GM12878 (cell line): ENCODE results near the gene KMT2E. TPM values are rescaled to one million over a fixed set of nuclear protein-coding genes. Genes with fewer than 3 reads are reported as not detected.

Experiments used
- ATAC-seq: fragments of 200-7000 bp; cut with Tn5 transposase; 3 replicates; pipeline ENCODE4 v1.9.1; 2020; ENCODE audit warnings: mild to moderate bottlenecking, moderate library complexity
- BruUV-seq: library from RNA; stranded (reverse); fragments of 400-500 nt; replicated peaks from 2 replicates; lab custom pipeline; 2021; lab: Mats Ljungman, UMichigan
- CTCF ChIA-PET: fragments of 300-600 bp; sonication (Branson Sonifier 250); formaldehyde crosslinking; extraction: SDS; loops from one replicate; lab custom pipeline; 2021; ENCODE audit warnings: inconsistent platforms; lab: Yijun Ruan, JAX
- POLR2A ChIA-PET: fragments of 350-600 bp; formaldehyde crosslinking; extraction: SDS; loops from one replicate; lab custom pipeline; 2021; ENCODE audit warnings: inconsistent platforms; lab: Charles Lee
- RAD21 ChIA-PET: fragments of 300-600 bp; sonication (Branson Sonifier 250); formaldehyde crosslinking; loops from one replicate; lab custom pipeline; 2023; ENCODE audit warnings: antibody characterized with exemption; ENCODE audit not compliant: unreplicated experiment; lab: Charles Lee
- SMC1A ChIA-PET: fragments of 300-600 bp; sonication (Branson Sonifier 250); formaldehyde crosslinking; loops from one replicate; lab custom pipeline; 2023; ENCODE audit not compliant: unreplicated experiment, uncharacterized antibody; lab: Charles Lee
- DNase-seq: peaks from one replicate; pipeline ENCODE4 v3.0.0-alpha.2; 2011; ENCODE audit warnings: low read depth, low spot score
- FAIRE-seq: peaks from 3 replicates; lab custom pipeline; 2011; peaks lifted over from hg19 to GRCh38; lab: Jason Lieb, UNC
- H2AFZ ChIP-seq: 2 replicates; pipeline ENCODE4 v1.6.0; 2011; ENCODE audit warnings: low read depth, low read length, control low read depth; ENCODE audit not compliant: control insufficient read depth
- H3K27ac ChIP-seq: 2 replicates; pipeline ENCODE4 v1.5.1; 2011; ENCODE audit warnings: control low read depth; ENCODE audit not compliant: control insufficient read depth, insufficient read depth
- H3K27me3 ChIP-seq, 2 experiments: replicated peaks in 1 of 2; 2 replicates each; pipeline versions ENCODE4 v1.6.0 to v1.6.1; 2011; ENCODE audit warnings: low read length in 1 of 2; ENCODE audit not compliant: control insufficient read depth in 2 of 2, insufficient read depth in 2 of 2
- H3K36me3 ChIP-seq, 2 experiments: 2 replicates each; pipeline ENCODE4 v1.5.1; 2011; ENCODE audit warnings: low read length in 1 of 2; ENCODE audit not compliant: control insufficient read depth in 2 of 2, insufficient read depth in 2 of 2
- H3K4me1 ChIP-seq: 2 replicates; pipeline ENCODE4 v1.6.1; 2011; ENCODE audit warnings: mild to moderate bottlenecking, low read length, moderate library complexity, mixed read lengths; ENCODE audit not compliant: control insufficient read depth, insufficient read depth
- H3K4me2 ChIP-seq: 2 replicates; pipeline ENCODE4 v1.6.0; 2011; ENCODE audit warnings: control low read depth; ENCODE audit not compliant: control insufficient read depth, insufficient read depth
- H3K4me3 ChIP-seq: fragments of 200-600 bp; sonication (generic); 2 replicates; pipeline ENCODE4 v1.5.1; 2016
- H3K79me2 ChIP-seq: 2 replicates; pipeline ENCODE4 v1.6.0; 2011; ENCODE audit warnings: low read length; ENCODE audit not compliant: control insufficient read depth, insufficient read depth
- H3K9ac ChIP-seq: 2 replicates; pipeline ENCODE4 v1.8.0; 2011; ENCODE audit warnings: low read length, control low read depth, mixed read lengths; ENCODE audit not compliant: control insufficient read depth, insufficient read depth
- H3K9me3 ChIP-seq: replicated peaks from 3 replicates; pipeline ENCODE4 v1.5.1; 2011; ENCODE audit warnings: mild to moderate bottlenecking, low read length; ENCODE audit not compliant: control insufficient read depth, insufficient read depth
- H4K20me1 ChIP-seq: 2 replicates; pipeline ENCODE4 v1.6.0; 2011; ENCODE audit not compliant: control insufficient read depth, insufficient read depth
- ATF2 ChIP-seq: IDR thresholded peaks from 2 replicates; pipeline ENCODE4 v1.6.1; 2012; ENCODE audit warnings: low read length, inconsistent platforms
- CBFB ChIP-seq: IDR thresholded peaks from 2 replicates; pipeline ENCODE4 v1.6.1; 2016; ENCODE audit warnings: antibody characterized with exemption, low read depth
- CHD1 ChIP-seq: IDR thresholded peaks from 2 replicates; pipeline ENCODE4 v1.6.1; 2012; ENCODE audit warnings: low read depth, low read length, improper control_type of control experiment
- ESRRA ChIP-seq: IDR thresholded peaks from 2 replicates; pipeline ENCODE4 v1.6.1; 2012; ENCODE audit warnings: mild to moderate bottlenecking, low read length, improper control_type of control experiment
- HDAC2 ChIP-seq: fragments of 200-600 bp; sonication (generic); IDR thresholded peaks from 2 replicates; pipeline ENCODE4 v1.6.1; 2017
- MTA2 ChIP-seq: fragments of 450-650 bp; IDR thresholded peaks from 2 replicates; pipeline ENCODE4 v1.6.1; 2016; ENCODE audit warnings: low read depth, mild to moderate bottlenecking, moderate library complexity
- NKRF ChIP-seq: fragments of 450-650 bp; conservative IDR thresholded peaks from 2 replicates; pipeline ENCODE4 v1.6.1; 2017; ENCODE audit warnings: mild to moderate bottlenecking, moderate library complexity
- POLR2AphosphoS2 ChIP-seq: IDR thresholded peaks from 2 replicates; pipeline ENCODE4 v1.6.1; 2011; ENCODE audit warnings: low read depth, mild to moderate bottlenecking, low read length, improper control_type of control experiment, moderate library complexity
- TCF7 ChIP-seq: IDR thresholded peaks from 2 replicates; pipeline ENCODE4 v1.6.1; 2014; ENCODE audit warnings: antibody characterized with exemption, borderline replicate concordance
- WGBS: methylation state at CpG from one replicate; pipeline ENCODE4 v1.1.6; 2016; ENCODE audit warnings: low lambda C conversion rate; ENCODE audit not compliant: insufficient replicate concordance, insufficient coverage; ENCODE audit errors: missing lambda C conversion rate; 5-methylcytosine and 5-hydroxymethylcytosine counted together
- in situ Hi-C: fragments of 300-500 bp; cut with MboI; formaldehyde crosslinking; loops from 9 replicates; pipeline ENCODE4 v1.14.3; 2018; ENCODE audit warnings: mixed read lengths
- intact Hi-C: fragments of 100-400 bp; cut with micrococcal nuclease; formaldehyde crosslinking; loops from one replicate; pipeline ENCODE4 v1.14.2; 2022; ENCODE audit not compliant: unreplicated experiment
- polyA plus RNA-seq, 11 experiments: library from polyadenylated mRNA; depleted of rRNA in 4 of 11; unstranded in 6 of 11; stranded (reverse) in 5 of 11; fragments of >200 nt; fragmentation: Nextera tagmentation in 4 of 11; fragmentation: Illumina TruSeq in 1 of 11; extraction: Ambion mirVana in 4 of 11; extraction: Trizol in 1 of 11; gene quantifications; 1 replicate in 1 of 11; 2 replicates in 10 of 11; pipeline versions ENCODE4 v1.2.1 to v1.2.3, GENCODE V29; 2011 to 2016; ENCODE audit warnings: inconsistent platforms in 2 of 11, missing spikeins in 2 of 11, low read depth in 1 of 11
- total RNA-seq, 4 experiments: library from RNA; depleted of rRNA in 3 of 4; stranded (reverse); fragments of >200 nt in 3 of 4; fragmentation: Illumina TruSeq in 1 of 4; extraction: Trizol in 1 of 4; gene quantifications; 2 replicates each; pipeline versions ENCODE4 v1.2.1 to v1.2.3, GENCODE V29; 2013 to 2021

KMT2E gene
- total and polyA plus RNA-seq, 10 of the 15 experiments (the other 5 are each of a cell fraction or from before 2014, with no cell fraction given) = 13.2 to 68.1 (median 34.1) TPM

GRCh38 chr7:105079348-105079747 is 65.3 kb downstream of the KMT2E start:
- H3K4me3 ChIP-seq = no peak overlapping the region
- ChIA-PET POLR2A (interaction anchor here (0.7 kb wide), 1 partner anchor 406 kb away, joined by 4 read pairs; no protein-coding TSS in a partner anchor), SMC1A (interaction anchor here (0.6 to 2.2 kb wide), 9 partner anchors 9 to 100 kb away, joined by 3 to 9 read pairs (median 4); no protein-coding TSS in a partner anchor), RAD21 (interaction anchor here (0.6 kb wide), 1 partner anchor 247 kb away, joined by 3 read pairs; no protein-coding TSS in a partner anchor), CTCF (interaction anchor here (0.9 to 1.4 kb wide), 2 partner anchors 9 to 99 kb away, joined by 6 read pairs; no protein-coding TSS in a partner anchor)
- H3K36me3 ChIP-seq = peaks cover 0 to 48% of the 10 kb centered on the region in 2 experiments; a peak in 3 of 4 replicates
- BruUV-seq = no TSS peak
- in situ Hi-C loops (loop anchor here (25.0 kb wide), 1 partner anchor 1742 kb away; the partner anchor contains the start of genes DNAJC2 and PSMC2), intact Hi-C loops (no loop called here)
- H3K4me2 ChIP-seq = no peak overlapping the region
- H3K4me1 ChIP-seq = no peaks in the 10 kb centered on the region
- H3K27ac ChIP-seq = no peak overlapping the region
- WGBS = over 99% methylated on average over 6 of the region's 6 CpGs
- no peak for FAIRE-seq
- H2AFZ ChIP-seq = no peak overlapping the region
- H3K79me2 ChIP-seq = no peaks in the 10 kb centered on the region
- TF ChIP-seq POLR2AphosphoS2 (no peak), MTA2 (no peak), TCF7 (no peak), CBFB (no peak), ESRRA (no peak), NKRF (no peak), HDAC2 (no peak), CHD1 (no peak), ATF2 (no peak)
- no peaks in the 10 kb centered on the region for H3K9me3 ChIP-seq
- no peaks in the 10 kb centered on the region for H4K20me1 ChIP-seq
- DNase-seq = no peak
- ATAC-seq = no peak
- no peak overlapping the region for H3K9ac ChIP-seq
- H3K27me3 ChIP-seq = no peaks in the 10 kb centered on the region
